Activated CD4-positive, alpha-beta T cell treated with anti-CD3 and anti-CD28 coated beads, Interleukin-2, amount 50 U/mL, for 1 hour (primary cell): ENCODE results near the gene ARHGAP1.
A peak's percentile ranks its signal among the peaks of the same experiment; 100 is the strongest.

ENCODE experiments used
- DNase-seq: peaks from one replicate; pipeline ENCODE4 v3.0.0-alpha.2; 2020

Gene ARHGAP1

GRCh38 chr11:46692450-46692849, 8.0 kb downstream of the ARHGAP1 start:
- DNase-seq: no peak

- DNase-seq: no peak
These were observed 9.7 kb downstream of the ARHGAP1 start for GRCh38 chr11:46690702-46691101.

- DNase-seq: no peak
These were observed 13.3 kb downstream of the ARHGAP1 start for GRCh38 chr11:46686886-46687795.

GRCh38 chr11:46684367-46684766, 16.1 kb downstream of the ARHGAP1 start:
- DNase-seq: no peak

GRCh38 chr11:46682773-46683752, 17.4 kb downstream of the ARHGAP1 start:
- DNase-seq: no peak

- no peak for DNase-seq
These were observed 18.6 kb downstream of the ARHGAP1 start for GRCh38 chr11:46681814-46682213.

- DNase-seq: no peak
These were observed 19.6 kb downstream of the ARHGAP1 start for GRCh38 chr11:46680815-46681214.

GRCh38 chr11:46680164-46680760, 20.2 kb downstream of the ARHGAP1 start:
- no peak for DNase-seq

GRCh38 chr11:46679241-46680163, 20.9 kb downstream of the ARHGAP1 start:
- DNase-seq: no peak

- no peak for DNase-seq
These were observed 21.7 kb downstream of the ARHGAP1 start for GRCh38 chr11:46678741-46679130.

- DNase-seq: no peak
These were observed 22.3 kb downstream of the ARHGAP1 start for GRCh38 chr11:46677991-46678740.

GRCh38 chr11:46677169-46677568, 23.2 kb downstream of the ARHGAP1 start:
- DNase-seq: no peak

GRCh38 chr11:46676436-46677158, 23.8 kb downstream of the ARHGAP1 start:
- no peak for DNase-seq

GRCh38 chr11:46675949-46676348, 24.5 kb downstream of the ARHGAP1 start:
- no peak for DNase-seq

- DNase-seq: no peak
These were observed 25.0 kb downstream of the ARHGAP1 start for GRCh38 chr11:46675288-46675851.

GRCh38 chr11:46674463-46675287, 25.7 kb downstream of the ARHGAP1 start:
- peak; percentile 16 for DNase-seq

- no peak for DNase-seq
These were observed 26.5 kb downstream of the ARHGAP1 start for GRCh38 chr11:46673713-46674462.

GRCh38 chr11:46672381-46672839, 28.0 kb downstream of the ARHGAP1 start:
- DNase-seq: no peak
